ENCODE results near the gene KANK3.

GRCh38 chr19:8336660-8337059, 6.4 kb downstream of the KANK3 start:
- TF ChIP-seq CUX1 (CRISPR knock-in tag; IDR thresholded peaks at IDR 0.05) (no peak), SMC3 (conservative IDR thresholded peaks at IDR 0.05; ENCODE audit: insufficient read depth, low read depth, low read length) (no peak), ELF4 (CRISPR knock-in tag; IDR thresholded peaks at IDR 0.05) (no peak), ZNF124 (CRISPR knock-in tag; IDR thresholded peaks at IDR 0.05) (no peak), ZFPM2 (CRISPR knock-in tag; IDR thresholded peaks at IDR 0.05) (no peak), ZNF384 (IDR thresholded peaks at IDR 0.05; ENCODE audit: low read depth, low read length) (no peak), CBX2 (IDR thresholded peaks at IDR 0.05; ENCODE audit: insufficient read depth, low read length, poor library complexity, severe bottlenecking) (no peak), CC2D1A (IDR thresholded peaks at IDR 0.05) (no peak), GMEB1 (CRISPR knock-in tag; IDR thresholded peaks at IDR 0.05) (no peak), CTCF (IDR thresholded peaks at IDR 0.05 in 2 of 3, conservative IDR thresholded peaks at IDR 0.05 in 1 of 3; ENCODE audit: insufficient read depth in 2 of 3, low read depth in 1 of 3, low read length in 3 of 3) (no peak), ATF3 (IDR thresholded peaks at IDR 0.05) (no peak), ATF3 (CRISPR knock-in tag; conservative IDR thresholded peaks at IDR 0.05) (no peak)

Measured in K562 (cell line).